Measurements from ENCODE around the gene KREMEN2.

DNA sequence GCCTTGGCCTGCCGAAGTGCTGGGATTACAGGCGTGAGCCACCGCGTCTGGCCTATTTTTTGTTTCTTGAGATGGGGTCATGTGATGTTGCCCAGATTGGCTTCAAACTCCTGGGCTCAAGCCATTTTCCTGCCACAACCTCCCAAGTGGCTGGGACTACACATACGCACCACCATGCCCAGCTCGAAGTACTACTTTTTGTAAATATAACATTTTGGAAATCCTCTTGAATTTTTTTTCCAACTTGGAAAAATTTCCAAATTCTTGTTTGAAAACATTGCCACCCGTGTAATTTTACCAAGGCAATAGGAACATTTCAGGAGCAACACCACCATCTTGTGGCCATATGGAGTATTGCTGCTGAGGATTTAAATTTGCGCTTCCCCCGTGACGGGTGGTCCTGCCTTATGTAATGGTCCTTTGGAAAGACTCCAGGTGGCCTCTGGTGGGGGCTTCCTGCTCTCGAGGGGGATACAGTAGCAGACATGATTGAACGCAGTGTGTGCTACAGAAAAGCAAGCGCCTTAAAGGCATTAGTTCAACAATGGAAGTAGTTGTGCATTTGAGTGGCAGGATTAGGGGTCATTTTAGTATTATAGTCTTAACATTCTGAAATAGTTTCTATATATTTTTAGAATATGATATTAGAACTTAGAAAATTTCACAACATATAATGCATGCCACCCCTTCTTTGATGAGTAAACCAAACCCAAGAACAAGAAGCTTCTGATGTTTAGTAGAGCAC, 44.4 kb upstream of the KREMEN2 start:
- no peak for TF ChIP-seq POLR2A (IDR thresholded peaks at IDR 0.05)
- TF ChIP-seq, protein P1, sequence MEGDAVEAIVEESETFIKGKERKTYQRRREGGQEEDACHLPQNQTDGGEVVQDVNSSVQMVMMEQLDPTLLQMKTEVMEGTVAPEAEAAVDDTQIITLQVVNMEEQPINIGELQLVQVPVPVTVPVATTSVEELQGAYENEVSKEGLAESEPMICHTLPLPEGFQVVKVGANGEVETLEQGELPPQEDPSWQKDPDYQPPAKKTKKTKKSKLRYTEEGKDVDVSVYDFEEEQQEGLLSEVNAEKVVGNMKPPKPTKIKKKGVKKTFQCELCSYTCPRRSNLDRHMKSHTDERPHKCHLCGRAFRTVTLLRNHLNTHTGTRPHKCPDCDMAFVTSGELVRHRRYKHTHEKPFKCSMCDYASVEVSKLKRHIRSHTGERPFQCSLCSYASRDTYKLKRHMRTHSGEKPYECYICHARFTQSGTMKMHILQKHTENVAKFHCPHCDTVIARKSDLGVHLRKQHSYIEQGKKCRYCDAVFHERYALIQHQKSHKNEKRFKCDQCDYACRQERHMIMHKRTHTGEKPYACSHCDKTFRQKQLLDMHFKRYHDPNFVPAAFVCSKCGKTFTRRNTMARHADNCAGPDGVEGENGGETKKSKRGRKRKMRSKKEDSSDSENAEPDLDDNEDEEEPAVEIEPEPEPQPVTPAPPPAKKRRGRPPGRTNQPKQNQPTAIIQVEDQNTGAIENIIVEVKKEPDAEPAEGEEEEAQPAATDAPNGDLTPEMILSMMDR (IDR thresholded peaks at IDR 0.05) = peak in 1 of 3 donors; percentile 90
